IPS-11a (cell line): ENCODE data around the gene ADGRF3.
"Not testable (repeated sequence)": the region's sequence is repeated elsewhere in the genome, so short reads cannot be mapped to it uniquely, and the experiment has no call there.

Source experiments
- H3K4me3 ChIP-seq: one replicate; pipeline ENCODE4 v1.5.1; 2013; ENCODE audit warnings: low read depth, low read length, control low read depth

Gene ADGRF3

GRCh38 chr2:26351375-26352090 is 4.9 kb upstream of the ADGRF3 start:
- no peak overlapping the region for H3K4me3 ChIP-seq

- no peak overlapping the region for H3K4me3 ChIP-seq
Observed at GRCh38 chr2:26349690-26350089, 3.1 kb upstream of the ADGRF3 start.

GRCh38 chr2:26347286-26347865 is 787 bp upstream of the ADGRF3 start:
- peak overlapping the region; percentile 95 for H3K4me3 ChIP-seq

- H3K4me3 ChIP-seq: peak within 1 kb of the TSS; percentile 95
Observed at GRCh38 chr2:26345545-26346453, 790 bp downstream of the ADGRF3 start, which contains the start of gene SELENOI. TSS of gene SELENOI (plus strand) at chr2:26346143. CDS start at chr2:26346233, 90 bp downstream.

GRCh38 chr2:26345283-26345544 is 1.4 kb downstream of the ADGRF3 start:
- H3K4me3 ChIP-seq: peak overlapping the region; percentile 95

- peak overlapping the region; percentile 95 for H3K4me3 ChIP-seq
Observed at GRCh38 chr2:26344581-26345282, 1.9 kb downstream of the ADGRF3 start.

- no peak overlapping the region for H3K4me3 ChIP-seq
Observed at GRCh38 chr2:26340831-26341230, 5.8 kb downstream of the ADGRF3 start.

GRCh38 chr2:26337298-26337697 is 9.3 kb downstream of the ADGRF3 start:
- H3K4me3 ChIP-seq: no peak overlapping the region

- H3K4me3 ChIP-seq: no peak overlapping the region
Observed at GRCh38 chr2:26336719-26337118, 9.9 kb downstream of the ADGRF3 start.

GRCh38 chr2:26335231-26335630 is 11.4 kb downstream of the ADGRF3 start:
- no peak overlapping the region for H3K4me3 ChIP-seq

- no peak overlapping the region for H3K4me3 ChIP-seq
Observed at GRCh38 chr2:26333293-26333692, 13.3 kb downstream of the ADGRF3 start.

GRCh38 chr2:26331321-26331720 is 15.3 kb downstream of the ADGRF3 start:
- not testable (repeated sequence) for H3K4me3 ChIP-seq

- H3K4me3 ChIP-seq: no peak overlapping the region
Observed at GRCh38 chr2:26330604-26331003, 16.0 kb downstream of the ADGRF3 start.

- no peak overlapping the region for H3K4me3 ChIP-seq
Observed at GRCh38 chr2:26330114-26330549, 16.5 kb downstream of the ADGRF3 start.

- not testable (repeated sequence) for H3K4me3 ChIP-seq
Observed at GRCh38 chr2:26329083-26329482, 17.5 kb downstream of the ADGRF3 start.

- no peak overlapping the region for H3K4me3 ChIP-seq
Observed at GRCh38 chr2:26327291-26328272, 19.0 kb downstream of the ADGRF3 start.

GRCh38 chr2:26326514-26326913 is 20.1 kb downstream of the ADGRF3 start:
- H3K4me3 ChIP-seq: no peak overlapping the region

GRCh38 chr2:26325851-26326250 is 20.7 kb downstream of the ADGRF3 start:
- H3K4me3 ChIP-seq: no peak overlapping the region

GRCh38 chr2:26324903-26325302 is 21.7 kb downstream of the ADGRF3 start:
- H3K4me3 ChIP-seq: no peak overlapping the region

- not testable (repeated sequence) for H3K4me3 ChIP-seq
Observed at GRCh38 chr2:26324479-26324878, 22.1 kb downstream of the ADGRF3 start.
